ENCODE measurements around the gene OR4S2.
A peak's percentile ranks its signal among the peaks of the same experiment; 100 is the strongest.

The OR4S2 gene

GRCh38 chr11:55655096-55655495 is 7.0 kb downstream of the OR4S2 start:
- Histone ChIP-seq H3K36me3 (ENCODE audit: control insufficient read depth, insufficient read depth, low read length) (no peaks in the 10 kb centered on the region), H3K4me3 (replicated peaks; ENCODE audit: low read depth, low read length) (no peak overlapping the region), H3K27me3 (replicated peaks; ENCODE audit: control insufficient read depth, insufficient read depth, low read length) (no peaks in the 10 kb centered on the region)
- no peak for DNase-seq (ENCODE audit: extremely low read depth, insufficient read length)
- TF ChIP-seq CTCF (IDR thresholded peaks at IDR 0.05; ENCODE audit: insufficient read depth, low read length, poor library complexity, severe bottlenecking): no peak

- DNase-seq (ENCODE audit: extremely low read depth, insufficient read length): peak; percentile 35
- no peak overlapping the region for H3K4me3 ChIP-seq (replicated peaks; ENCODE audit: low read depth, low read length)
- H3K36me3 ChIP-seq (ENCODE audit: control insufficient read depth, insufficient read depth, low read length): no peaks in the 10 kb centered on the region
- TF ChIP-seq CTCF (IDR thresholded peaks at IDR 0.05; ENCODE audit: insufficient read depth, low read length, poor library complexity, severe bottlenecking): no peak
- H3K27me3 ChIP-seq (replicated peaks; ENCODE audit: control insufficient read depth, insufficient read depth, low read length): no peaks in the 10 kb centered on the region
Measured at GRCh38 chr11:55658031-55658573, 10.0 kb downstream of the OR4S2 start.

- Histone ChIP-seq H3K36me3 (ENCODE audit: control insufficient read depth, insufficient read depth, low read length) (no peaks in the 10 kb centered on the region), H3K4me3 (replicated peaks; ENCODE audit: low read depth, low read length) (no peak overlapping the region), H3K27me3 (replicated peaks; ENCODE audit: control insufficient read depth, insufficient read depth, low read length) (no peaks in the 10 kb centered on the region)
- TF ChIP-seq CTCF (IDR thresholded peaks at IDR 0.05; ENCODE audit: insufficient read depth, low read length, poor library complexity, severe bottlenecking): no peak
- DNase-seq (ENCODE audit: extremely low read depth, insufficient read length): no peak
Measured at GRCh38 chr11:55658608-55659007, 10.5 kb downstream of the OR4S2 start.

- H3K36me3 ChIP-seq (ENCODE audit: control insufficient read depth, insufficient read depth, low read length): no peaks in the 10 kb centered on the region
Measured at GRCh38 chr11:55661901-55662300, 13.8 kb downstream of the OR4S2 start, which contains the start of gene OR4C6. TSS of gene OR4C6 (plus strand) at chr11:55662201. CDS start at chr11:55665167, 2,966 bp downstream.

GRCh38 chr11:55669376-55669775 is 21.2 kb downstream of the OR4S2 start:
- DNase-seq (ENCODE audit: extremely low read depth, insufficient read length): no peak
- TF ChIP-seq CTCF (IDR thresholded peaks at IDR 0.05; ENCODE audit: insufficient read depth, low read length, poor library complexity, severe bottlenecking): no peak
- Histone ChIP-seq H3K4me3 (replicated peaks; ENCODE audit: low read depth, low read length) (no peak overlapping the region), H3K36me3 (ENCODE audit: control insufficient read depth, insufficient read depth, low read length) (no peaks in the 10 kb centered on the region), H3K27me3 (replicated peaks; ENCODE audit: control insufficient read depth, insufficient read depth, low read length) (no peaks in the 10 kb centered on the region)

More at GRCh38 chr11:55661901-55662300, 13.8 kb downstream of the OR4S2 start, which contains the start of gene OR4C6:
- DNase-seq (ENCODE audit: extremely low read depth, insufficient read length): no peak
- TF ChIP-seq CTCF (IDR thresholded peaks at IDR 0.05; ENCODE audit: insufficient read depth, low read length, poor library complexity, severe bottlenecking): no peak
- Histone ChIP-seq H3K27me3 (replicated peaks; ENCODE audit: control insufficient read depth, insufficient read depth, low read length) (no peaks in the 10 kb centered on the region), H3K4me3 (replicated peaks; ENCODE audit: low read depth, low read length) (no peak within 1 kb of the TSS)

GRCh38 chr11:55673860-55674259 is 25.7 kb downstream of the OR4S2 start:
- Histone ChIP-seq H3K36me3 (ENCODE audit: control insufficient read depth, insufficient read depth, low read length) (no peaks in the 10 kb centered on the region), H3K27me3 (replicated peaks; ENCODE audit: control insufficient read depth, insufficient read depth, low read length) (no peaks in the 10 kb centered on the region), H3K4me3 (replicated peaks; ENCODE audit: low read depth, low read length) (no peak overlapping the region)
- no peak for TF ChIP-seq CTCF (IDR thresholded peaks at IDR 0.05; ENCODE audit: insufficient read depth, low read length, poor library complexity, severe bottlenecking)
- DNase-seq (ENCODE audit: extremely low read depth, insufficient read length): no peak
